ENCODE results near the gene MEOX1.

The MEOX1 gene

GRCh38 chr17:43626023-43626422 is 35.7 kb downstream of the MEOX1 start:
- Mint-ChIP-seq H3K4me1 (ENCODE audit: low read depth) (peaks cover 1% of the 10 kb centered on the region), H3K9me3 (no peaks in the 10 kb centered on the region), H3K36me3 (ENCODE audit: low read depth) (no peaks in the 10 kb centered on the region), H3K27ac (no peak overlapping the region), H3K27me3 (peaks cover 28% of the 10 kb centered on the region), H3K4me3 (no peak overlapping the region)
- DNase-seq: no peak

GRCh38 chr17:43625606-43626005 is 36.1 kb downstream of the MEOX1 start:
- H3K27me3 Mint-ChIP-seq: peaks cover 28% of the 10 kb centered on the region
- DNase-seq: no peak
- H3K36me3 Mint-ChIP-seq (ENCODE audit: low read depth): no peaks in the 10 kb centered on the region
- H3K27ac Mint-ChIP-seq: no peak overlapping the region
- H3K9me3 Mint-ChIP-seq: no peaks in the 10 kb centered on the region
- no peak overlapping the region for H3K4me3 Mint-ChIP-seq
- H3K4me1 Mint-ChIP-seq (ENCODE audit: low read depth): peaks cover 1% of the 10 kb centered on the region

- no peak for DNase-seq
- no peaks in the 10 kb centered on the region for H3K4me1 Mint-ChIP-seq (ENCODE audit: low read depth)
- H3K9me3 Mint-ChIP-seq: no peaks in the 10 kb centered on the region
- H3K4me3 Mint-ChIP-seq: no peak overlapping the region
- no peak overlapping the region for H3K27ac Mint-ChIP-seq
- peaks cover 9% of the 10 kb centered on the region for H3K27me3 Mint-ChIP-seq
- no peaks in the 10 kb centered on the region for H3K36me3 Mint-ChIP-seq (ENCODE audit: low read depth)
Observed at GRCh38 chr17:43620581-43620980, 41.1 kb downstream of the MEOX1 start.

GRCh38 chr17:43620147-43620546 is 41.6 kb downstream of the MEOX1 start:
- H3K36me3 Mint-ChIP-seq (ENCODE audit: low read depth): no peaks in the 10 kb centered on the region
- no peak overlapping the region for H3K27ac Mint-ChIP-seq
- no peak overlapping the region for H3K4me3 Mint-ChIP-seq
- no peaks in the 10 kb centered on the region for H3K9me3 Mint-ChIP-seq
- H3K4me1 Mint-ChIP-seq (ENCODE audit: low read depth): no peaks in the 10 kb centered on the region
- DNase-seq: no peak
- H3K27me3 Mint-ChIP-seq: peaks cover 9% of the 10 kb centered on the region

- Mint-ChIP-seq H3K27ac (no peak overlapping the region), H3K27me3 (peaks cover 9% of the 10 kb centered on the region), H3K9me3 (no peaks in the 10 kb centered on the region), H3K4me1 (ENCODE audit: low read depth) (no peaks in the 10 kb centered on the region), H3K36me3 (ENCODE audit: low read depth) (no peaks in the 10 kb centered on the region), H3K4me3 (no peak overlapping the region)
- no peak for DNase-seq
Observed at GRCh38 chr17:43619705-43620104, 42.0 kb downstream of the MEOX1 start.

- no peaks in the 10 kb centered on the region for H3K4me1 Mint-ChIP-seq (ENCODE audit: low read depth)
- H3K27ac Mint-ChIP-seq: no peak overlapping the region
- no peak overlapping the region for H3K4me3 Mint-ChIP-seq
- H3K36me3 Mint-ChIP-seq (ENCODE audit: low read depth): no peaks in the 10 kb centered on the region
- H3K27me3 Mint-ChIP-seq: peaks cover 11% of the 10 kb centered on the region
- no peaks in the 10 kb centered on the region for H3K9me3 Mint-ChIP-seq
- no peak for DNase-seq
Observed at GRCh38 chr17:43618276-43618675, 43.4 kb downstream of the MEOX1 start.

- H3K27ac Mint-ChIP-seq: no peak overlapping the region
- DNase-seq: no peak
- H3K4me3 Mint-ChIP-seq: no peak overlapping the region
- H3K4me1 Mint-ChIP-seq (ENCODE audit: low read depth): no peaks in the 10 kb centered on the region
- H3K27me3 Mint-ChIP-seq: peaks cover 3% of the 10 kb centered on the region
- no peaks in the 10 kb centered on the region for H3K9me3 Mint-ChIP-seq
- H3K36me3 Mint-ChIP-seq (ENCODE audit: low read depth): no peaks in the 10 kb centered on the region
Observed at GRCh38 chr17:43616852-43617251, 44.9 kb downstream of the MEOX1 start.

GRCh38 chr17:43616421-43616820 is 45.3 kb downstream of the MEOX1 start:
- H3K27ac Mint-ChIP-seq: no peak overlapping the region
- H3K36me3 Mint-ChIP-seq (ENCODE audit: low read depth): no peaks in the 10 kb centered on the region
- peaks cover 3% of the 10 kb centered on the region for H3K27me3 Mint-ChIP-seq
- no peak for DNase-seq
- no peak overlapping the region for H3K4me3 Mint-ChIP-seq
- H3K9me3 Mint-ChIP-seq: no peaks in the 10 kb centered on the region
- no peaks in the 10 kb centered on the region for H3K4me1 Mint-ChIP-seq (ENCODE audit: low read depth)

- Mint-ChIP-seq H3K27me3 (peaks cover 3% of the 10 kb centered on the region), H3K27ac (no peak overlapping the region), H3K9me3 (no peaks in the 10 kb centered on the region), H3K36me3 (ENCODE audit: low read depth) (no peaks in the 10 kb centered on the region), H3K4me1 (ENCODE audit: low read depth) (no peaks in the 10 kb centered on the region), H3K4me3 (no peak overlapping the region)
- no peak for DNase-seq
Observed at GRCh38 chr17:43616029-43616351, 45.7 kb downstream of the MEOX1 start.

- Mint-ChIP-seq H3K36me3 (ENCODE audit: low read depth) (no peaks in the 10 kb centered on the region), H3K9me3 (no peaks in the 10 kb centered on the region), H3K4me1 (ENCODE audit: low read depth) (no peaks in the 10 kb centered on the region), H3K27me3 (peaks cover 3% of the 10 kb centered on the region), H3K4me3 (no peak overlapping the region), H3K27ac (no peak overlapping the region)
- no peak for DNase-seq
Observed at GRCh38 chr17:43615330-43616028, 46.2 kb downstream of the MEOX1 start.

GRCh38 chr17:43614561-43614960 is 47.2 kb downstream of the MEOX1 start:
- no peak overlapping the region for H3K4me3 Mint-ChIP-seq
- peaks cover 3% of the 10 kb centered on the region for H3K27me3 Mint-ChIP-seq
- peaks cover 2% of the 10 kb centered on the region for H3K4me1 Mint-ChIP-seq (ENCODE audit: low read depth)
- no peaks in the 10 kb centered on the region for H3K9me3 Mint-ChIP-seq
- no peak overlapping the region for H3K27ac Mint-ChIP-seq
- no peaks in the 10 kb centered on the region for H3K36me3 Mint-ChIP-seq (ENCODE audit: low read depth)
- DNase-seq: no peak

GRCh38 chr17:43613917-43614316 is 47.8 kb downstream of the MEOX1 start:
- Mint-ChIP-seq H3K9me3 (no peaks in the 10 kb centered on the region), H3K27ac (no peak overlapping the region), H3K36me3 (ENCODE audit: low read depth) (no peaks in the 10 kb centered on the region), H3K4me3 (no peak overlapping the region), H3K4me1 (ENCODE audit: low read depth) (peaks cover 4% of the 10 kb centered on the region), H3K27me3 (peaks cover 3% of the 10 kb centered on the region)
- DNase-seq: no peak

GRCh38 chr17:43612515-43612914 is 49.2 kb downstream of the MEOX1 start:
- Mint-ChIP-seq H3K27me3 (peaks cover 3% of the 10 kb centered on the region), H3K4me3 (no peak overlapping the region), H3K4me1 (ENCODE audit: low read depth) (peaks cover 10% of the 10 kb centered on the region), H3K27ac (no peak overlapping the region), H3K9me3 (no peaks in the 10 kb centered on the region), H3K36me3 (ENCODE audit: low read depth) (no peaks in the 10 kb centered on the region)
- no peak for DNase-seq

GRCh38 chr17:43611230-43611969 is 50.3 kb downstream of the MEOX1 start:
- peaks cover 10% of the 10 kb centered on the region for H3K4me1 Mint-ChIP-seq (ENCODE audit: low read depth)
- H3K27ac Mint-ChIP-seq: no peak overlapping the region
- DNase-seq: no peak
- peaks cover 3% of the 10 kb centered on the region for H3K27me3 Mint-ChIP-seq
- H3K36me3 Mint-ChIP-seq (ENCODE audit: low read depth): no peaks in the 10 kb centered on the region
- no peak overlapping the region for H3K4me3 Mint-ChIP-seq
- no peaks in the 10 kb centered on the region for H3K9me3 Mint-ChIP-seq

- H3K27me3 Mint-ChIP-seq: peaks cover 3% of the 10 kb centered on the region
- H3K4me1 Mint-ChIP-seq (ENCODE audit: low read depth): peaks cover 10% of the 10 kb centered on the region
- H3K27ac Mint-ChIP-seq: no peak overlapping the region
- H3K4me3 Mint-ChIP-seq: no peak overlapping the region
- DNase-seq: no peak
- no peaks in the 10 kb centered on the region for H3K9me3 Mint-ChIP-seq
- no peaks in the 10 kb centered on the region for H3K36me3 Mint-ChIP-seq (ENCODE audit: low read depth)
Observed at GRCh38 chr17:43609613-43610385, 51.9 kb downstream of the MEOX1 start.

Measured in activated T-cell treated with anti-CD3 and anti-CD28 coated beads, Interleukin-2, amount 50 U/mL, for 24 hours (primary cell).